Measurements from ENCODE around the gene POLE4. TPM values are rescaled to one million over a fixed set of nuclear protein-coding genes. Genes with fewer than 3 reads are reported as not detected.
A peak's percentile ranks its signal among the peaks of the same experiment; 100 is the strongest.

The POLE4 gene
- total and polyA plus RNA-seq, 2 experiments from 2014 or later: 20.6 to 134 TPM

DNA sequence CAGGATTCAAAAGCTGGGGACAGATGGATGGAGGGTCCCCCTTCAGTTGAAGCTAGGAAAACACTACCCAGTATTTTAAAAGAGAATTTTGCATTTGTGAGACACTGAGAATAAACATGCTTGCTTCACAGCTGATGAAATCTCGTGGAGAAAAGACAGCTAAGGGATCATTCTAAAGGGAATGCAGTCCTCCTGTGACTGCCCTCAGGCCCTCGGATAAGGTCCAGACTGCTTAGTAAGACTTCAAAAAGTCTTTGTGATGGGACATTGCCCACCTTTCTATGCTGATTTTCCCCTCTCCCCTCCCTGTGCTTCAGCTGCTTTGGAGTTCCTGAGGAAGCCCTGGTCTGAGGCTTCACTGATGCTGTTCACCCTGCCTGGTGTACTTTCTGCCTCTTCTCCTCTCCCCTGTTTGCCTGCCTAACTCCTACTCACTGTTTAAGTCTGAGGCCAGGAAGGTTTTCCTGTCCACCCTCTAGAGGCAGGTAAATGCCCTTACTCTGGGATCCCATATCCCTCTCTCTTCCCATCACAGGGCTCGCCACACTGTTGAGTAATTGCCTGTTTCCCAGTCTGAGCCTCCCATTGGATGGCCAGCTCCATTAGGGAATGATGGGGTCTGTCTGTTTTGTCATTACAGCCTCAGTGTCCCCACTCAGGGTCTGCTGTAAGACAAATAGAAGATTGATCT lies 26.6 kb downstream of the POLE4 start:
- TF ChIP-seq EZH2phosphoT487 (IDR thresholded peaks at IDR 0.05; ENCODE audit: insufficient read depth, low read depth) (no peak), EZH2 (IDR thresholded peaks at IDR 0.05; ENCODE audit: insufficient read depth, poor library complexity, severe bottlenecking) (no peak)
- no peaks in the 10 kb centered on the region for H3K4me1 ChIP-seq (ENCODE audit: insufficient read depth)
- H3K9me3 ChIP-seq (ENCODE audit: low read depth): no peaks in the 10 kb centered on the region
- in situ Hi-C loops (cut with MboI): no loop called here
- no peak overlapping the region for H2AFZ ChIP-seq
- H3K36me3 ChIP-seq (ENCODE audit: low read depth): no peaks in the 10 kb centered on the region
- H3K4me2 ChIP-seq (ENCODE audit: unreplicated experiment): no peak overlapping the region
- 87 to 90% methylated on average over 3 of the region's 3 CpGs for WGBS, 2 experiments (ENCODE audit: low coverage in 1 of 2, low lambda C conversion rate in 2 of 2, missing lambda C conversion rate in 2 of 2)
- H4K20me1 ChIP-seq (ENCODE audit: insufficient read depth): no peaks in the 10 kb centered on the region
- H3K9me2 ChIP-seq (ENCODE audit: insufficient read depth): no peaks in the 10 kb centered on the region
- no peak for DNase-seq
- no peak overlapping the region for H3K27ac ChIP-seq
- no peaks in the 10 kb centered on the region for H3K79me2 ChIP-seq (ENCODE audit: insufficient read depth)
- H3K4me3 ChIP-seq: no peak overlapping the region
- no peaks in the 10 kb centered on the region for H3F3A ChIP-seq (ENCODE audit: insufficient read depth)
- H3K9ac ChIP-seq: no peak overlapping the region
- H3K27me3 ChIP-seq (replicated peaks; ENCODE audit: insufficient read depth): no peaks in the 10 kb centered on the region

DNA sequence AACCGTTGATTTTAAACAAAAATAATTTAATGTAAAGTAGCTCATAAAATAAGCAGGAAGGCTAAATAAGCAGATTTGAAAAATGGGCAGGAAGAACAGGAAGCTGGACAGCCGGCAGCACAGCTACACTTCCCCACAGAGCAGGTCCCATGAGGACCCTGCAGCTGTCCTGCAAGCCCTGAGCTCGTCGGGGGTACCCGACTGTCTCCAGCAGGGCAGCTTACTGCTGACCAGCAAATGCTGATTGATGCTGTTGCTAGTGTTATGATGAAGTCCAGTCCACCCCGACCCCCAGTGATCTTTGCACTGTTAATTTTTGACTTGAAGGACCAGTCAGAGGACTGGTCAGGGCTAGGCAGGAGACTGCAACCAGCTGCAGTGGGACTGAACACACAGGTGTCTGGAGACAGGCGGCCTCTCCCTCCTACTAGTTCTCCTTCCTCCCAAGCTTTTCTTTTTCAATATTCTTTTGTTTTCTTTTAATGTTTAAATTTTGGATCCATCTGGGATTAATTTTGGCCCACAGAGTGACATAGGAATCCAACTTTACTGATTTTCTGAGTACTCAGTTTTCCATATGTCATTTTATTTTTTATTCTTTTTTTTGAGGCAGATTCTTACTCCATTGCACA lies 27.7 kb downstream of the POLE4 start:
- Histone ChIP-seq H3K9me3 (ENCODE audit: low read depth) (no peaks in the 10 kb centered on the region), H3K4me2 (ENCODE audit: unreplicated experiment) (no peak overlapping the region), H3K9ac (no peak overlapping the region), H3K36me3 (ENCODE audit: low read depth) (no peaks in the 10 kb centered on the region), H4K20me1 (ENCODE audit: insufficient read depth) (no peaks in the 10 kb centered on the region), H3K27ac (no peak overlapping the region), H3K4me1 (ENCODE audit: insufficient read depth) (no peaks in the 10 kb centered on the region), H2AFZ (no peak overlapping the region), H3F3A (ENCODE audit: insufficient read depth) (no peaks in the 10 kb centered on the region), H3K4me3 (no peak overlapping the region), H3K27me3 (replicated peaks; ENCODE audit: insufficient read depth) (no peaks in the 10 kb centered on the region), H3K9me2 (ENCODE audit: insufficient read depth) (no peaks in the 10 kb centered on the region), H3K79me2 (ENCODE audit: insufficient read depth) (no peaks in the 10 kb centered on the region)
- in situ Hi-C loops (cut with MboI): no loop called here
- DNase-seq: no peak
- WGBS, 2 experiments (ENCODE audit: low coverage in 1 of 2, low lambda C conversion rate in 2 of 2, missing lambda C conversion rate in 2 of 2): 36 to 38% methylated on average over 7 of the region's 7 CpGs
- no peak for TF ChIP-seq EZH2phosphoT487 (IDR thresholded peaks at IDR 0.05; ENCODE audit: insufficient read depth, low read depth)
- no peak for TF ChIP-seq EZH2 (IDR thresholded peaks at IDR 0.05; ENCODE audit: insufficient read depth, poor library complexity, severe bottlenecking)

DNA sequence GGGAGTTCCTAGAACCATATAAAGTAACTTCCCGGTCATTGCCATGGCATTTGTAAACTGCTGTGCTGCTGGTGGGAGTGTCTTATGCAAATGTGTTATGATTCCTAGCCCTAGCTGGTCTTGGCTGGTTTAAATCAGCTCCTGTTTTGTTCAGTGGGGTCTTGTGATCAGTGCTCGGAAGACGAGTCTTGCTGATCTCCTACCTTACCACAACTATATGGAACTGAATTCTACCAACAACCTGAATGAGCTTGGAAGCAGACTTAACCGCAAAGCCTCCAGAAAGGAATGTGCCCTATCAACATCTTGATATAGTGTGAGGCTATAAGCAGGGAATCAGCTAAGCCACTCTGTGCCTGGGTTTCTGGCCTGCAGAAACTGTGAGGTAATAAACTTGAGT lies 33.5 kb downstream of the POLE4 start:
- Histone ChIP-seq H3K79me2 (ENCODE audit: insufficient read depth) (no peaks in the 10 kb centered on the region), H3K4me2 (ENCODE audit: unreplicated experiment) (no peak overlapping the region), H3K9me3 (ENCODE audit: low read depth) (no peaks in the 10 kb centered on the region), H3F3A (ENCODE audit: insufficient read depth) (peaks cover 4% of the 10 kb centered on the region; the same call in 1 of the 2 replicates), H2AFZ (peak overlapping the region; percentile 71), H4K20me1 (ENCODE audit: insufficient read depth) (no peaks in the 10 kb centered on the region), H3K36me3 (ENCODE audit: low read depth) (no peaks in the 10 kb centered on the region), H3K4me1 (ENCODE audit: insufficient read depth) (peaks cover 10% of the 10 kb centered on the region; the same call in 1 of the 2 replicates), H3K9me2 (ENCODE audit: insufficient read depth) (no peaks in the 10 kb centered on the region), H3K27ac (peak overlapping the region; percentile 71), H3K27me3 (replicated peaks; ENCODE audit: insufficient read depth) (no peaks in the 10 kb centered on the region), H3K4me3 (no peak overlapping the region), H3K9ac (peak overlapping the region; percentile 66)
- no peak for TF ChIP-seq EZH2phosphoT487 (IDR thresholded peaks at IDR 0.05; ENCODE audit: insufficient read depth, low read depth)
- no peak for TF ChIP-seq EZH2 (IDR thresholded peaks at IDR 0.05; ENCODE audit: insufficient read depth, poor library complexity, severe bottlenecking)
- 47 to 56% methylated on average over 4 of the region's 4 CpGs for WGBS, 2 experiments (ENCODE audit: low coverage in 1 of 2, low lambda C conversion rate in 2 of 2, missing lambda C conversion rate in 2 of 2)
- peak; percentile 76 for DNase-seq
- in situ Hi-C loops (cut with MboI): no loop called here

DNA sequence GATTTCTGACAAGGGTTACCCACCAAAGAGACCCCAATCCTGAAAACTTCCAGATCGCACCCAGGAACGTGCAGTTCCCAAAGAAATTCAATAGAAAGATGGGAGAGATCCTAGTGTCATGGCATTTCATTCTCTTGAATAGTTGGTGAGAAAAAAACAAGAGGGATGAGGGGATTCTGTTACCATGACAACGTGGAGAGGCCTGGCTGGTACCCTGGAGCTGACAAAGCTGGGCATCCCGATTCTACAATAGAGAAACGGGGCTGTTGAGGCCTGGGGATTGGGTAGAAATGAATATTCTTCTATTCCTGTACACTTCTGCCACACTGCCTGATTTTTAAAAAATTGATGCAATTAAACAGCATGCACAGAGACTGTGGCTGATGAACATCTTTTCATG lies 41.0 kb downstream of the POLE4 start:
- no peaks in the 10 kb centered on the region for H3K27me3 ChIP-seq (replicated peaks; ENCODE audit: insufficient read depth)
- H3K4me3 ChIP-seq: no peak overlapping the region
- H2AFZ ChIP-seq: no peak overlapping the region
- WGBS, 2 experiments (ENCODE audit: low coverage in 1 of 2, low lambda C conversion rate in 2 of 2, missing lambda C conversion rate in 2 of 2): 82 to 86% methylated on average over 5 of the region's 5 CpGs
- no peaks in the 10 kb centered on the region for H3K9me2 ChIP-seq (ENCODE audit: insufficient read depth)
- no peak overlapping the region for H3K27ac ChIP-seq
- no peaks in the 10 kb centered on the region for H3K79me2 ChIP-seq (ENCODE audit: insufficient read depth)
- H3K36me3 ChIP-seq (ENCODE audit: low read depth): no peaks in the 10 kb centered on the region
- no peak for TF ChIP-seq EZH2 (IDR thresholded peaks at IDR 0.05; ENCODE audit: insufficient read depth, poor library complexity, severe bottlenecking)
- no peak for TF ChIP-seq EZH2phosphoT487 (IDR thresholded peaks at IDR 0.05; ENCODE audit: insufficient read depth, low read depth)
- H3F3A ChIP-seq (ENCODE audit: insufficient read depth): no peaks in the 10 kb centered on the region
- no peak for DNase-seq
- no peaks in the 10 kb centered on the region for H3K9me3 ChIP-seq (ENCODE audit: low read depth)
- H3K4me2 ChIP-seq (ENCODE audit: unreplicated experiment): no peak overlapping the region
- no peaks in the 10 kb centered on the region for H4K20me1 ChIP-seq (ENCODE audit: insufficient read depth)
- in situ Hi-C loops (cut with MboI): no loop called here
- H3K9ac ChIP-seq: no peak overlapping the region
- H3K4me1 ChIP-seq (ENCODE audit: insufficient read depth): peaks cover 4% of the 10 kb centered on the region; the same call in 1 of the 2 replicates
